Endothelial cell of umbilical vein (primary cell): ENCODE results near the gene NUP214. TPM values are rescaled to one million over a fixed set of nuclear protein-coding genes. Genes with fewer than 3 reads are reported as not detected.

ENCODE experiments used
- BruUV-seq: library from RNA; stranded (reverse); fragments of 400-500 nt; replicated peaks from 2 replicates; lab custom pipeline; 2021; lab: Mats Ljungman, UMichigan
- CTCF ChIA-PET: fragments of 300-600, 350-600 bp; sonication (Branson Sonifier 250); formaldehyde crosslinking; loops from one replicate; lab custom pipeline; 2021; ENCODE audit warnings: antibody characterized with exemption, inconsistent platforms; lab: Charles Lee
- POLR2A ChIA-PET: fragments of 300-600, 350-600 bp; sonication (Branson Sonifier 250); formaldehyde crosslinking; loops from one replicate; lab custom pipeline; 2021; ENCODE audit warnings: antibody characterized with exemption, inconsistent platforms; lab: Charles Lee
- DNase-seq: peaks from one replicate; pipeline ENCODE4 v3.0.0-alpha.2; 2011; ENCODE audit warnings: low read depth, low spot score
- FAIRE-seq: peaks from 2 replicates; lab custom pipeline; 2011; peaks lifted over from hg19 to GRCh38; lab: Jason Lieb, UNC
- H2AFZ ChIP-seq: 2 replicates; pipeline ENCODE4 v1.6.0; 2012; ENCODE audit warnings: low read depth, low read length, control low read depth, inconsistent platforms
- H3K27ac ChIP-seq: 2 replicates; pipeline ENCODE4 v1.5.1; 2011; ENCODE audit warnings: low read depth, mild to moderate bottlenecking, control low read depth, low read length, moderate library complexity; ENCODE audit not compliant: insufficient read depth
- H3K27me3 ChIP-seq, 2 experiments: 2 replicates each; pipeline versions ENCODE4 v1.6.0 to v1.6.1; 2011; ENCODE audit warnings: low read length in 2 of 2, mixed read lengths in 1 of 2; ENCODE audit not compliant: control insufficient read depth in 2 of 2, insufficient read depth in 2 of 2
- H3K36me3 ChIP-seq, 2 experiments: 2 replicates in 1 of 2; 3 replicates in 1 of 2; pipeline ENCODE4 v1.5.1; 2011; ENCODE audit warnings: low read length in 2 of 2, mild to moderate bottlenecking in 1 of 2, moderate library complexity in 1 of 2; ENCODE audit not compliant: control insufficient read depth in 2 of 2, insufficient read depth in 2 of 2; ENCODE audit errors: extremely low read depth in 1 of 2
- H3K4me1 ChIP-seq: 3 replicates; pipeline ENCODE4 v1.5.1; 2011; ENCODE audit warnings: mild to moderate bottlenecking, low read length; ENCODE audit not compliant: control insufficient read depth, insufficient read depth; ENCODE audit errors: extremely low read depth
- H3K4me2 ChIP-seq: 2 replicates; pipeline ENCODE4 v1.6.1; 2011; ENCODE audit warnings: low read length, control low read depth, mixed read lengths; ENCODE audit not compliant: insufficient read depth
- H3K4me3 ChIP-seq, 3 experiments: fragments of 200-600 bp in 1 of 3; sonication (generic), shearing (Covaris generic) in 1 of 3; replicated peaks in 1 of 3; 2 replicates each; pipeline ENCODE4 v1.5.1; 2011 to 2016; ENCODE audit warnings: control low read depth in 3 of 3, low read length in 3 of 3, mild to moderate bottlenecking in 2 of 3, inconsistent platforms in 1 of 3, low read depth in 1 of 3, moderate library complexity in 1 of 3; ENCODE audit not compliant: insufficient read depth in 1 of 3
- H3K79me2 ChIP-seq: 2 replicates; pipeline ENCODE4 v1.6.0; 2012; ENCODE audit warnings: low read length, inconsistent platforms; ENCODE audit not compliant: control insufficient read depth, insufficient read depth
- H3K9ac ChIP-seq: replicated peaks from 2 replicates; pipeline ENCODE3; 2011; ENCODE audit warnings: low read length, control low read depth; ENCODE audit not compliant: insufficient read depth; ENCODE audit errors: extremely low read depth
- H3K9me1 ChIP-seq: replicated peaks from 3 replicates; pipeline ENCODE4 v1.6.0; 2011; ENCODE audit warnings: mild to moderate bottlenecking, low read length; ENCODE audit not compliant: control insufficient read depth, insufficient read depth; ENCODE audit errors: extremely low read depth
- H3K9me3 ChIP-seq: replicated peaks from 2 replicates; pipeline ENCODE4 v1.5.1; 2012; ENCODE audit warnings: low read length, inconsistent platforms; ENCODE audit not compliant: control insufficient read depth, insufficient read depth
- H4K20me1 ChIP-seq: replicated peaks from 2 replicates; pipeline ENCODE3; 2011; ENCODE audit warnings: mild to moderate bottlenecking, low read length; ENCODE audit not compliant: control insufficient read depth, insufficient read depth; ENCODE audit errors: extremely low read depth
- CTCF ChIP-seq, 2 donors: IDR thresholded peaks; 1 replicate in 1 of 2; 2 replicates in 1 of 2; pipeline ENCODE4 v1.5.1; 2011; ENCODE audit warnings: low read length in 2 of 2, mild to moderate bottlenecking in 2 of 2, moderate library complexity in 2 of 2, control low read depth in 1 of 2, inconsistent platforms in 1 of 2, low read depth in 1 of 2; ENCODE audit not compliant: insufficient read depth in 1 of 2; ENCODE audit errors: extremely low read depth in 1 of 2
- EZH2 ChIP-seq: IDR thresholded peaks from 2 replicates; pipeline ENCODE4 v1.6.1; 2012; ENCODE audit warnings: borderline replicate concordance, low read depth, mild to moderate bottlenecking, moderate library complexity, low read length, inconsistent platforms; ENCODE audit not compliant: severe bottlenecking
- FOS ChIP-seq: IDR thresholded peaks from 2 replicates; pipeline ENCODE4 v1.6.1; 2011; ENCODE audit warnings: mild to moderate bottlenecking, low read length, moderate library complexity, borderline replicate concordance; ENCODE audit not compliant: insufficient read depth
- GATA2 ChIP-seq: IDR thresholded peaks from 2 replicates; pipeline ENCODE4 v1.7.0; 2011; ENCODE audit warnings: low read depth, mild to moderate bottlenecking, moderate library complexity, mixed read lengths, low read length; ENCODE audit not compliant: insufficient read length, insufficient read depth
- JUN ChIP-seq: IDR thresholded peaks from 2 replicates; pipeline ENCODE4 v1.6.1; 2011; ENCODE audit warnings: borderline replicate concordance, low read depth; ENCODE audit not compliant: insufficient read length, insufficient read depth
- MAX ChIP-seq: IDR thresholded peaks from 2 replicates; pipeline ENCODE4 v1.6.1; 2011; ENCODE audit not compliant: insufficient read depth, insufficient read length
- MYC ChIP-seq: IDR thresholded peaks from one replicate; pipeline ENCODE4 v1.6.1; 2011; ENCODE audit warnings: mild to moderate bottlenecking, low read depth, low read length
- POLR2A ChIP-seq: IDR thresholded peaks from 2 replicates; pipeline ENCODE4 v1.6.1; 2012; ENCODE audit warnings: low read depth, mild to moderate bottlenecking, control low read depth, low read length
- POLR2AphosphoS5 ChIP-seq: IDR thresholded peaks from 2 replicates; pipeline ENCODE4 v1.6.1; 2012; ENCODE audit warnings: low read depth, mild to moderate bottlenecking, control low read depth, low read length, moderate library complexity; ENCODE audit not compliant: insufficient read depth
- dilution Hi-C: fragments of 300-500 bp; cut with MboI; formaldehyde crosslinking; loops from one replicate; pipeline ENCODE4 v1.15.0; 2019; ENCODE audit warnings: low sequenced_read_pairs; ENCODE audit not compliant: extremely low pct_ligation_motif_present
- intact Hi-C: fragments of 100-400 bp; cut with micrococcal nuclease; formaldehyde crosslinking; loops from one replicate; pipeline ENCODE4 v1.10.0; 2022
- polyA plus RNA-seq, 4 experiments: library from polyadenylated mRNA; depleted of rRNA in 3 of 4; stranded (reverse) in 3 of 4; unstranded in 1 of 4; fragments of >200 nt; gene quantifications; 2 replicates each; pipeline versions ENCODE4 v1.2.1 to v1.2.3, GENCODE V29; 2011 to 2012; ENCODE audit warnings: missing spikeins in 1 of 4
- total RNA-seq: library from RNA; stranded (reverse); gene quantifications from 2 replicates; pipeline ENCODE4 v1.2.3, GENCODE V29; 2021

Gene NUP214
- total and polyA plus RNA-seq, 2 donors (not counting 3 experiments of a cell fraction or from before 2014, with no cell fraction given), result 28.7 to 65.9 TPM

- no peaks in the 10 kb centered on the region for H3K9me1 ChIP-seq
- no peak overlapping the region for H3K27ac ChIP-seq
- no peaks in the 10 kb centered on the region for H4K20me1 ChIP-seq
- ChIA-PET POLR2A (no interaction called here), CTCF (interaction anchor here (0.6 to 0.9 kb wide), 3 partner anchors 36 to 242 kb away, joined by 3 to 4 read pairs (median 3); no protein-coding TSS in a partner anchor)
- peaks cover 8 to 14% of the 10 kb centered on the region in 2 experiments for H3K27me3 ChIP-seq
- BruUV-seq, result no TSS peak
- no peak overlapping the region for H3K4me2 ChIP-seq
- no peak overlapping the region for H3K9ac ChIP-seq
- DNase-seq (no peak), FAIRE-seq (no peak)
- H3K4me3 ChIP-seq, result no peak overlapping the region
- H3K9me3 ChIP-seq, result no peaks in the 10 kb centered on the region
- intact Hi-C loops (no loop called here), dilution Hi-C loops (no loop called here)
- H3K36me3 ChIP-seq, result no peaks in the 10 kb centered on the region
- TF ChIP-seq MYC (no peak), CTCF (IDR thresholded peaks at IDR 0.05; ENCODE audit: extremely low read depth in 1 of 2, insufficient read depth in 1 of 2, low read depth in 1 of 2, low read length in 2 of 2) (no peak), POLR2A (no peak), MAX (no peak), FOS (no peak), EZH2 (no peak), POLR2AphosphoS5 (no peak), JUN (no peak), GATA2 (no peak)
- H3K79me2 ChIP-seq, result no peaks in the 10 kb centered on the region
- H3K4me1 ChIP-seq, result peaks cover 5% of the 10 kb centered on the region
- no peak overlapping the region for H2AFZ ChIP-seq
Measured at GRCh38 chr9:131094622-131095021, 30.8 kb upstream of the NUP214 start.
